Activated CD4-positive, alpha-beta T cell treated with anti-CD3 and anti-CD28 coated beads, Interleukin-2, Interleukin-4, amounts not matched to agents 100 ng/mL and 50 ng/mL, durations not matched to agents 16 hours and 8 hours (primary cell): ENCODE measurements around the gene HCN1.
"Not testable (repeated sequence)": the region's sequence is repeated elsewhere in the genome, so short reads cannot be mapped to it uniquely, and the experiment has no call there.

Experiments used
- DNase-seq: peaks from one replicate; pipeline ENCODE4 v3.0.0-alpha.2; 2020; ENCODE audit warnings: low spot score

The HCN1 gene

DNA sequence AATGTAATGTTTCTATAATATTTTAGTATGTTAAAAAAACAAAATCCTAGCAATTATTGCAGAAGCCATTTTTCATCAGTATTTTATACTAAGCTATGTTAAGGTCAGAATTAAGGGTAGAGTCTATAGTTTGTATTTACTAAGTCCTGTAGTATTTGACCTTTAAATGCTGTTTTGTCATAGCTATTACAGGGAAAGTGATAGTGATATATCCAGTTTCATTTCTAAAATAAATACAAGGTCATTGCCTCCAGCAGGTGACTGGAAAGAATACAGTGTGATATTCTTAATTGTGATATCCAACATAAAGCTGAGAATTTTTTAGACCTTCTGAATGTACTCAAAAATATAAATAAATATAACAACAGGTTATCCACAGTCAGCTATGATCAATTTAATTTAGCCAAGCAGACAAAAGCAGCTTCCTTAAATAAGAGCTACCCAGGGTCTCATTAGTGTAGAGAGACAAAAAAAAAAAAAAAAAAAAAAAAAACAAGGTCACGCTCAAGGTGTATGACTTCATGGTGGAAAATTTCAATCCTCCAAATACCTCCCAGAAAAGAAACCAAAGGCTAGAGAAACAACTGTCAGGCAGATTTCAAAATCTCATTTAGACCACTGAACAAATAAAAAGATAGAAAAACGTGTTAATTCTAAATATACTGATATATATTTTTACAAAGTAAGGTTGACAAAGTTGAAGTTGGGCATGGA is 278.7 kb downstream of the HCN1 start:
- no peak for DNase-seq

- no peak for DNase-seq
Measured at GRCh38 chr5:45414620-45415573, 281.3 kb downstream of the HCN1 start.

- DNase-seq, result no peak
Measured at GRCh38 chr5:45411971-45412612, 284.1 kb downstream of the HCN1 start.

DNA sequence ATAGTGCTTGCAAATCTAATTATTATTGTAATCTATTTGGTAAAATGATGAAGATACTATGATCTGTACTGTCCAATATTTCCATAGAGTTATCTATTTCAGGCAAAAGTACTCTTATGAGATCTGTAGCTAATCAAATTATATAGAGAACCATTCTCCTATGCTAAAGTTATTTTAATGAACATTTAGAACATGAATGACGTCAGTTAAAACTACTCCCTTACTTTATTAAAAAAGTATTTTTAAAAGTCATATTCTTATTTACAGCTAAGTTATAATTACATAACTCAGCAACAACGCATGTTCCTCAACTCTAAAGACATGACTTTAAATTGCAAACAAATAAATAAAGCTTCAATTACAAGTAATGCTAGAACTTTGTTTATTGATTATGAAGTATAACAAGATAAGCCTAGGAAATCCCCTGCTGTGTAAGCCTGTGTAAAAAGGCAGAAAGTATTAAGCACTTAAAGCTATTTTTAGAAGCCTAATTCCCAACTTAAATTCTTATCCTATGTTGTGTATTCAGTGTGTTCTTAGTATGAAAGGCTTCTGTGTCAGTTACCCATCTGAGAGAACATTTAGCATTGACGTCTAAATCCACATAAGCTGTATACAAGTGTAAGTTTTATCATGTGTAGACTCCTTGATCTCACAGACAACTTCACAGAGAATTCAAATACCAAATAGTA is 285.7 kb downstream of the HCN1 start:
- no peak for DNase-seq

GRCh38 chr5:45408067-45408466 is 288.1 kb downstream of the HCN1 start:
- DNase-seq, result no peak

- DNase-seq, result no peak
Measured at GRCh38 chr5:45402804-45403455, 293.2 kb downstream of the HCN1 start.

DNA sequence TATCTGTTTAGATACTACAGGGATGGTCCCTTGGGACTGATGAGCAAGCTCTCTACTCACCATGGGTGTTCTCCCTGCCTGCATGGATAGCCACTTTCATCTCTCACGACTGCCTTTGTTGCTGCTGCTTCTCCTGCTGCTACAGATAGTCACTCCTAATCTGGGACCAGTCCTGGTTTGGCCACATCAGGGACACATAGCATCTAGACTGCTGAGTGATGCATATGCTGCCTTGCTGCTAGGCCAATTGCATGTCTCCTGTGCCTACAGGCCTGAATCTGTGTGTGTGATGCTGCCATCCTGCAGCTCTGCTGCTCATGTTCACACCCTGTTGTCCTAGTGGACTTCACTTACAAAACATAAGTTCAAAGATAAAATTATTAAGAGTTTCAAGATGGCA is 297.1 kb downstream of the HCN1 start:
- no peak for DNase-seq

- DNase-seq, result no peak
Measured at GRCh38 chr5:45385321-45386058, 310.7 kb downstream of the HCN1 start.

GRCh38 chr5:45383985-45384384 is 312.2 kb downstream of the HCN1 start:
- no peak for DNase-seq

DNA sequence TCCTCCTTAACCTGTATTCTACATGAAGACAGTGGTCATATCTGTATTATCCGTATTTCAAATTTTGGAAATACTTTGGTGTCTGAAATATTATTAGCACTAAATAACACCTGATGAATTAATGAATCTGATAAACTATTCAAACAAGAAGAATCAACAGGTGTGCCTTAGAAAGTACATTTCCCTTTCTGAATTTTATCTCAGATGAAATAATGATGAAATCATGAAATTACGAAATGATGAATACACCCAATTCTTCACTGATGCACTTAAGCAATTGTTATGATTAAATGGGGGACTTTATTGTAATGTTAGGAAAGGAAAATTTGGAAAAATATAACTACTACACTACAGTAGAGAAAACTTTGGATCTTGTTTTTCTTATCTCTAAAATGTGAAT is 313.6 kb downstream of the HCN1 start:
- DNase-seq, result no peak

DNA sequence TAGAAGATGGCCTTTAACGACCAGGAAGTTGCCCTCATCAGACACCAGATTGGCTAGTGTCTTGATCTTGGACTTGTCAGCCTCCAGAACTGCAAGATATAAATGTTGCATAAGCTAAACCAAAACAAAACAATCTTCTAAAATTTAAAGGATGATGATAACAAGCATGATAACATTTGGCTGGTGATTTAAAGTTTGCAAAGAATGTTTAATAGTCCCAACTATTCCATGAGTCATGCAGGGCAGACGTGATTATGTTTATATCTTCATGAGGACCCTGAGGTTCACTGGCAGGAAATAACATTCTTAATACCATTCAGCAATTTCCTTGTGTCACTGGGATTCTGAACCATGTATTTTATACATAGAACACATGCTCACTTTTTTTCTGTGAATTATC is 319.8 kb downstream of the HCN1 start:
- DNase-seq, result no peak

DNA sequence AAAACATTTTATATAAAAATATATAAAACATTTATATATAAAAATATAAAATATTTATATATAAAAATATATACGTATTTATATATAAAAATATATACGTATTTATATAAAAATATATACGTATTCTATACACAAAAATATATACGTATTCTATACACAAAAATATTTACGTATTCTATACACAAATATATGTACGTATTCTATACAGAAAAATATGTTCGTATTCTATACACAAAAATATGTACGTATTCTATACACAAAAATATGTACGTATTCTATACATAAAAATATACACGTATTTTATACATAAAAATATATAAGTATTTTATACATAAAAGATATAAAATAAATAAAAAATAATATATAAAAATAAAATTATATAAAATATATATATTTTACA is 323.6 kb downstream of the HCN1 start:
- no peak for DNase-seq

GRCh38 chr5:45371423-45371822 is 324.8 kb downstream of the HCN1 start:
- DNase-seq, result not testable (repeated sequence)

DNA sequence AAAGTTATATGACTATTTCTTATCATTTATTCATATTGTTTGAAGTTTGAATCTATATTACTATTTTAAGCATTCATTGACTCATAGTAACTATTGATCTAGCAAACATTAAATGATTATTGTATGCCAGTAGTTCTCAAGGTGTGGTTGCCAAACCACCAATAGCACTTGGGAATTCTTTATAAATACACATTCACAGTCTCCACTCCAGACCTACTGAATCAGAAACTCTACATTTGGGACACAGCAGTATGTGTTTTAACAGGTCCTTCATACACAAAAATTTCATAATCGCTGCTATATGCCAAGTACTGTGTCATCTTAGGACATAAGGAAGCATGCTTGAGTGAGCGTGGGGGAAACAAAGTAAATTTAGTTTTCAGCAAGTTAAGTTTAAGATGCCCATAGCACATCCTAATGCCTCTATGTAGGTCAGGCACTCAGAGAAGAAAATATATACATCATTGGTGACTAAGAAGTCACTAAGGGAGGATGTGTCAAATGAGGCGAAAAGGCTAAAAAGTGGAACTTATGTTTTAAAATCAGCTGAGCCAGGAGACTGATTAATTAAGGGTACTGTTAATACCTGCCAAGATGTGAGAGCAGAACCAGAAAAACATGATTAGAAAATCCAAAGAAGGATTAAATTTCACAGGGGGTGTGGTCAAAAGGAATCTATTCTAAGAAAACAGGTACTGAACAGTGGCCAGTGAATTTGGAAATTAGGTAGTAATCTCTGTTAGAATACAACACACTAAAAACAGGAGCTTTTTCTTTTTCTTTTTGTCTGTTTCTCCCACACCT is 340.8 kb downstream of the HCN1 start:
- DNase-seq, result no peak

DNA sequence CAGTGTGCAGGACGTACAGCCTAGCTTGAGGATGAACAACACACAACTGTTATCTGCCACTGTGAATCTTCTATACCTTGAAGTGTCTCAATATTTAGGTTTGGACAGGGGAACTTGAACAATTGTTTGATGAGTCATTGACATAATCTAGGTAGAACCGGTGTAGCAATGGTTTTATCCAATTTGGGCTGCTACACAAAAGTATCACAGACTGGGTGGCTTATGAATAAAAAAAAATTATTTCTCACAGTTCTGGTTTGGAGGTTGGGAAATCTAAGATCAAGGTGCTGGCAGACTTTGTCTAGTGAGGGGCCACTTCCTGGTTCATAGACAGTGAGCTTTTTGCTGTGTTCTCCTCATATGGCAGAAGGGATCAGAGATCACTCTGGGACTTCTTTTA is 359.7 kb downstream of the HCN1 start:
- DNase-seq, result no peak

- DNase-seq, result no peak
Measured at GRCh38 chr5:45335978-45336377, 360.2 kb downstream of the HCN1 start.

DNA sequence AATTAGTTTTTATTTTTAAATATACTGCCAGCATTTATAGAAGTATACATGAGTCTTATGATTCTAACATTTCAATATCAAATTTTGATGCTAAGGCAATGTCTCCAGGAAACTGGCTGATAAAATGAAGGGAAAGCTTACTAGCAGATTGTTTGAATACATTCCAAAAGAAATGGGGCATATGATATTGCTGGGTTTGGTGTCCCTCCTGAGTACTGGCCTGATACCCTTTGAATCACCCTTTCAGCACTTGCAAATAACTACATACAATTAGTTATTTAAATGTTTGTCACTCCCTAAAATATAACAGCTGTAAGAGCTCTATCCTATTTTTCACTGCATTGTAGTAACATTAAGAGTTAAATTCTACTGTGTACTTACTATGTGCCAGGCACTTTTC is 360.8 kb downstream of the HCN1 start:
- no peak for DNase-seq

- DNase-seq, result no peak
Measured at GRCh38 chr5:45334939-45335338, 361.2 kb downstream of the HCN1 start.

- not testable (repeated sequence) for DNase-seq
Measured at GRCh38 chr5:45312627-45313026, 383.6 kb downstream of the HCN1 start.

DNA sequence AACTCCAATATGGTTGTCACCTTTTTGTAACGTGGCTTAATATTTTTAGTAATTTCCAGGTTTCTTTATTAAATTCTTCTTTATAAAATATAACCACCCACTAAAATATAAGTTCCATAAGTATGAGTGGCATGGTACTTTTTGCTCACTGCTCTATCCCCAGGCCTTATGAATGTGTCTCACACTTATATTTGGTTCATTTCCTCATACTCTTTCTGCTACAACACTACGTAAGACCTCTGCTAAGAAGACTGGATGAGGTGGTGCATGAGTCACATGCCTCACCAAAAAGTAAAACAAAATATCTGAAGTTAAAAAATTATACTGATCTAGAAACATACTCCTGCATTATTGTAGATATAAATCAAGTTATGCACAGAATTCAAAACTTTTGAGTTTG is 400.9 kb downstream of the HCN1 start:
- DNase-seq, result no peak
